CD4-positive, CD25-positive, alpha-beta regulatory T cell (primary cell): ENCODE results near the gene MKI67. TPM values are rescaled to one million over a fixed set of nuclear protein-coding genes. Genes with fewer than 3 reads are reported as not detected.

ENCODE experiments used
- polyA plus RNA-seq, 4 donors: library from polyadenylated mRNA; unstranded; fragments of 300-500 nt; fragmentation: Illumina TruSeq; gene quantifications; one replicate each; pipeline ENCODE4 v1.2.3, GENCODE V29; 2021
- total RNA-seq: library from RNA; stranded (reverse); gene quantifications from one replicate; pipeline ENCODE4 v1.2.3, GENCODE V29; 2022

The MKI67 gene
- total and polyA plus RNA-seq, 5 donors from 2014 or later, result 0.06 to 13.5 (median 0.90) TPM

Other genes with a start within 250 kb of the MKI67 start
- not detected for gene CLRN3, start 233.5 kb downstream of the MKI67 start, total RNA-seq
- not detected for gene CLRN3, start 233.5 kb downstream of the MKI67 start, polyA plus RNA-seq
- 63.9 TPM for gene PTPRE, start 219.3 kb downstream of the MKI67 start, total RNA-seq
- gene PTPRE, start 219.3 kb downstream of the MKI67 start, polyA plus RNA-seq, result 10 to 100 TPM; 10.0 to 14.4 (median 12.9) TPM